ACHN (cell line): ENCODE measurements around the gene RAB8A.
"Not testable (repeated sequence)": the region's sequence is repeated elsewhere in the genome, so short reads cannot be mapped to it uniquely, and the experiment has no call there.

Source experiments
- DNase-seq: peaks from one replicate; pipeline ENCODE4 v3.0.0-alpha.2; 2015
- in situ Hi-C: cut with HindIII; loops from 2 replicates; pipeline ENCODE4 v1.10.0; 2017; ENCODE audit warnings: low sequenced_read_pairs, low pct_ligation_motif_present, low pct_unique_long_range_greater_than_20kb

The RAB8A gene

DNA sequence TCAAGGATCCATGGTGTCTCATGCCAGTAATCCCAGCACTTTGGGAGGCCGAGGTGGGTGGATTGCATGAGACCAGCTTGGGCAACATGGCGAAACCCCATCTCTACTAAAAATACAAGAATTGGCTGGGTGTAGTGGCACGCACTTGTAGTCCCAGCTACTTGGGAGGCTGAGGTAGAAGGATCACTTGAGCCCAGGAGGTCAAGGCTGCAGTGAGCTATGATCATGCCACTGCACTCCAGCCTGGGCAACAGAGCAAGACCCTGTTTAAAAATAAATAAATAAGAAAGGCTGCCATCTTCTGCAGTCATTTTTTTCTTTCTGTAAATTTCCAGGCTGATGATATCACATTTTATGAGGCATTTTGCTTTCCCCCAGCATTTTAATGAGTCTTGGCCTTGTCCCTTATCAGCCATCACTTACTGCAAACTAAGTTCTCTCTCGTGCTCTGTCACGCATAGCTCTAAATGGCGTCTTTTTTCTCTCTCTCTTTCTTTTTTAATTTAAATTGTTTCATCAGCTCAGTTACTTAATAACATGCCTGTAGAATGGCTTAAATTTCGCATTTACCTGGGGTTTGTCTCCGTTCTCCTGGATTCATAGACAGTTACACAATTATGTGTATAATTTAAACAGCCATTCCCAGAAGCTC lies 12.2 kb upstream of the RAB8A start:
- in situ Hi-C loops, DNase-seq: not testable (repeated sequence)

- DNase-seq, result no peak
- in situ Hi-C loops, result no loop called here
These were observed 11.2 kb upstream of the RAB8A start for GRCh38 chr19:16100524-16100923.

DNA sequence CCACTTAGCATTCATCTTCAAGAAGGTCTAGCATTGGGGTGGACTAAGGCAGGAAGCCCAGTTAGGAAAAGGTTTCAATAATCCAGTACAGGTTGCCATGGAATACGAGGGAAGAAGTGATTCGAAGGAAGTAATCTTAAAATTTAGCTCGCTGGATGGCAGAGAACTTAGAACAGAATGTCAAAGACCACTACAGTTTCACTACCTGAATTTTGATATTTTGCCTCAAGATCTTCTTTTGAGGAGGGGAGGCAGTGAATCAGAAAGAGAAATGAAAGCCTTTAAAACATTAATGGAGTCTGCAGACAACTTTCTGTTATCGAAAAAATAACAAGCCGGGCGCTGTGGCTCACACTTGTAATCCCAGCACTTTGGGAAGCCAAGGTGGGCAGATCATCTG lies 7.0 kb upstream of the RAB8A start:
- DNase-seq, result no peak
- in situ Hi-C loops, result no loop called here

DNA sequence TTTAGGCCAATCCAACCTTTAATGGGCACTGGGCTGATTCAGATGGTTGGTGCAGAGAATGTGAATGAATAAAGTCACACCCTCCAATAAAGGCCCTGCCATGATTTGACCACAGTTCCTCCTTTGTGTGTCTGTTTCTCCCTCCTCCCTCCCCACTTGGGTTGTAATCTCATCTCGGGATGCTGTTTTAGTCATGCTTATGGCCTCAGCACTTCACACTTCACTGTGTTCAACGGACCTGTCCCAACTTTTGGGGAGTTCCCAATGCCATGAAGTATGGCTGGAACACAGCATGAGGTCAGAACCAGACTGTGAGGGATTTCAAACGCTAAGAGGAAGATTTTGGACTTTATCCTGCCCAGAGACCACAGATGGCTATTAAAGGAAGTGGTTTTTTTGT lies 5.6 kb upstream of the RAB8A start:
- in situ Hi-C loops, result no loop called here
- no peak for DNase-seq

- in situ Hi-C loops, result no loop called here
- no peak for DNase-seq
These were observed 442 bp downstream of the RAB8A start for GRCh38 chr19:16111909-16112752.

DNA sequence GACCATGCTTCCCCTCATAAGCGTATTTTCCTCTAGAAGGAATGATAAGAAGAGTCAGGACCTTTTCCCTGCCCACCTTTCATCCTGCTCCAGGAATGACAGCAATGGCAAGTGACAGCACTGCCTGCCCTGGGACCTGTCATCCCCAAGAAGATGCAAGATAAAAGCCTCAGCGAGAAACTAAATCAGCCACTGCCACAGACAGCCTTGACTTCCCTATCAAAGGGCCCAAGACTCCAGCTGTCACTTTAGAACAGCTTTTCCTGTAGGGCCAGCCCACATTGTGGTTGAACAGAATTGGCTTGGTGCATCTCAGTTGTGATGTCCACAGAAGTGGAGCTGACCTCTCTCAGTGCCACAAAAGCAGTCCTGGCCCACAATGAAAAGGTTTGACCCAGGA lies 1.1 kb downstream of the RAB8A start:
- DNase-seq, result no peak
- in situ Hi-C loops, result no loop called here

- no peak for DNase-seq
- in situ Hi-C loops, result no loop called here
These were observed 2.0 kb downstream of the RAB8A start for GRCh38 chr19:16113727-16114126.

- in situ Hi-C loops, result no loop called here
These were observed 3.8 kb downstream of the RAB8A start for GRCh38 chr19:16115301-16116039.

GRCh38 chr19:16116067-16116466 lies 4.4 kb downstream of the RAB8A start:
- no peak for DNase-seq
- in situ Hi-C loops, result no loop called here

More at GRCh38 chr19:16115301-16116039, 3.8 kb downstream of the RAB8A start:
- DNase-seq, result no peak

DNA sequence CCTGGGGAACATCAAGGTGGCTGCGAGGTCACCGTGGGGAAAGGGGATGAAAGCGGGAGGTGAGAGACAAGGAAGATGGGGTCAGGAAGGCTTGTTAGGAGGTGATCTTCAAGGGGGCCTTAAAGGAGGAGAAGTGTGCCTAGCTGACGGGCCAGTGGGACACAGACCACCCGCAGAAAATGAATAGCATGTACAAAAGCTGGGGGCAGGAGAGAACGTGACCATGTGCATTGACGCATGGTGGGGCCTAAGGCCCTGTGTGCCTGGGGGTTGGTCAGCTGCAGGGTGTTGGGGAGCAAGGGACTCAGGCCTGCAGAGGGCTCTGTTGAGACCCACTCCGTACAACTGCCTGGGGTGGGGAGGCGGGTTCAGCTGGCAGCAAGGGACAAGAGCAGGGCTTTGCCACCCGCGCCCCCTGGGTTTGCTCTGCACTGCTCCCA lies 5.9 kb downstream of the RAB8A start:
- in situ Hi-C loops, result no loop called here

DNA sequence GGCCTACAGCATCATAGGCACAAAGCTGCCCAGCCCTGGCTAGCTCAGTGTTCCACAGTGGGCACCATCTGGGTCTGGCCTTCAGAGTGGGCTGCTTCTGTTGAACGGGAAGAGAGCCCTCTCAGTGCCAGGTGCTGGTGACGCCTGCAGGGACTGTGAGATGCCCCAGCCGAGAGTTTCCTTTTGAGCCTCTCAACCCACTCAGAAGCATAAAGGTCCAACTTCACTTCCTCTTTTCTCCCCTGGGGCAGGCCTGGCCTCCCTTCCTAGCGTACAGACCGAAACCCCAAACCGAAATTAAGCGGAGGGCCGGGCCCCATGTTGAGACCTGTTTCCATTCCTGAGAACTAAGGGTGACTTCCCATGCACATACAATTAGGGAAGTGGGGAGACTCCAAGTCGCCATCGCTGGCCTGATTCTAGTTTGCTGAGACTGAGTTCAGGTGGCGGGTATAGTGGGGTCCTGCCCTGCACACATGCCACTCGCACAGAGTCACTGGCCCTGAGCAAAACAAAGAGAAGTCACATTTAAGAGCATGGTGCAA lies 6.9 kb downstream of the RAB8A start:
- DNase-seq, result no peak
- in situ Hi-C loops, result no loop called here

More for the DNA sequence above, 5.9 kb downstream of the RAB8A start:
- DNase-seq, result no peak

DNA sequence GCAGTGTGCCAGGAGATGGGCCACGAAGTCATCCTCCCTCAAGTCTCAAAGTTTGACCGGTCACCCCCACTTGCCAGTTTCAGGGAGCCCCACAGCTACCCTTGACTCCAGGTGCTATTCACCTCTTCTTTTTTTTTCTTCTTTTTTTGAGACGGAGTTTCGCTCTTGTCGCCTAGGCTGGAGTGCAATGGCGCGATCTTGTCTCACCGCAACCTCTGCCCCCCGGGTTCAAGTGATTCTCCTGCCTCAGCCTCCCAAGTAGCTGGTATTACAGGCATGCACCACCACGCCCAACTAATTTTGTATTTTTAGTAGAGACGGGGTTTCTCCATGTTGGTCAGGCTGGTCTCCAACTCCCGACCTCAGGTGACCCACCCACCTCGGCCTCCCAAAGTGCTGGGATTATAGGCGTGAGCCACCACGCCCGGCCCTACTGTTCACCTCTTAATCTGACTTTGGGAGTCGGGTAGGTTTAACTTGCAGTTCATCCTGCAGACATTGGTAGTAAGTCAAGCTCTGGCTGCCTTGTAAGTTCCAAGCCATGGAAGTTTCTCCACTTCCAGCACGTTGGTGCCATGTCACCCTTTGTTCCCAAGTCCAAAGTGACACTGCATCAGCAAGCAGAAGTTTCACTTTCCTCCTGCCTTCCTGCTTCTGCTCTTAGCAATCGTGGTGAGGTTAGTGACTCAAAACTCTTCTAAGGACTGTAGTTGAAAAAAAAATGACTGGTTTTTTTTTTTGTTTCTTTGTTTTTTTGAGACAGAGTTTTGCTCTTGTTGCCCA lies 7.6 kb downstream of the RAB8A start:
- DNase-seq, in situ Hi-C loops: not testable (repeated sequence)

DNA sequence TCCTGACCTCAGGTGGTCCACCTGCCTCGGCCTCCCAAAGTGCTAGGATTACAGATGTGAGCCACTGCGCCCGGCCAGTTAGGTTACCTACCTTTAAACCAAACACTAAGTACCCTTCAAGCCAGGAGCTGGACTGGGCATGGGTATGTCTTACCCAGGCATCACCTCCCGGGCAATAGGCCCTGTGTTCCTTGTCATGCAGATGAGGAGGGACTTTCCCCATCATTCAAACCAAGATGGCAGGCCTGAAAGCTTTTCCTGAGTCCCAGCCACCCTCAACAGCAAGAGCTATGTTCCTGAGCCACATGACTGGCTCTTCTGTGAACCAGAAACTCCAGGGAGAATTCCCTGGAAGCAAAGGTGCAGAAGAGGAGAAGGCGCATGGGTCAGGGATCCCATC lies 9.5 kb downstream of the RAB8A start:
- no peak for DNase-seq
- in situ Hi-C loops, result no loop called here

GRCh38 chr19:16121967-16122366 lies 10.3 kb downstream of the RAB8A start:
- DNase-seq, result no peak

DNA sequence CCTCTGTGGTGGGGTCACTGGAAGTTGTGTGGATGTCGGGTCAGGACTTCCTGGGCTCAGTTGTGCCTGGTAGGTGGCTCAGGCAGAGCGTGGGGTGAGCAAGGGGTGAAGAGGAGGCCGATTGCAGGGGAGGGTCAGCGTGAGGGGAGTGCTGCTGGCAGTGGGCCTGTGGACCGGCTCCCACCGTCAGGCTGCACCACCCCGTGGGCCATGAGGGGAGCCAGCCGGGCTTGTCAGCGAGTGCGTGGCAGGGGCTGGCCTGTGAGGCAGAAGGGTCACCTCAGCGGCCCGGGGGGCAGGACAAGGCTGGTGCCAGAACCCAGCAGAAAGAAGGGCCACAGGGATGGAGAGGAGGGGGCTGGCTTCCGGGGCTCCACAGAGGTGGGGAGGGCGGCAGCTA lies 13.3 kb downstream of the RAB8A start:
- in situ Hi-C loops, result no loop called here

More at GRCh38 chr19:16121967-16122366, 10.3 kb downstream of the RAB8A start:
- in situ Hi-C loops, result no loop called here

GRCh38 chr19:16125737-16126495 lies 14.2 kb downstream of the RAB8A start:
- in situ Hi-C loops, result no loop called here
- no peak for DNase-seq

More for the DNA sequence above, 13.3 kb downstream of the RAB8A start:
- no peak for DNase-seq

DNA sequence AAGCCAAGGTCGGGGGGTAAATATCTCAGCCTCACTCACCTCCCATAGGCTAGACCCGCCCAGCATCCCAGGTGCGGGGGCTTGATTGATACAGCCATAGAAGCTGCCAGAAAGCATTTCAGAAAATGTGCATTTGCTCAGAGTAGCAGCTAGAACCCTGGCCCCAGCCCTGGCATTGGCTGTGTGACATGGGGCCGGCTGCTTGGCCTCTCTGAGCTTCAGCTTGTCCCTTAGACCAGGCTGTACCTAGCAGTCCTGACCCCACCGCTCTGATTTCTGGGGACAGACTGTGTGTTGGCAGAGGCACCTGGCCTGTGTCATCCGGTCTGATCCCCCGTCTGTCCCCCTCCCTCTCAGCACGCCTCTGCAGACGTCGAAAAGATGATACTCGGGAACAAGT lies 15.4 kb downstream of the RAB8A start:
- in situ Hi-C loops, result no loop called here

More for the DNA sequence above, 15.4 kb downstream of the RAB8A start:
- no peak for DNase-seq
